NB4 (cell line): ENCODE measurements around the gene ELMOD1.
A peak's percentile ranks its signal among the peaks of the same experiment; 100 is the strongest.

Experiments used
- MYC ChIP-seq: IDR thresholded peaks from 2 replicates; pipeline ENCODE4 v1.6.1; 2011; ENCODE audit warnings: low read depth, low read length
- POLR2A ChIP-seq: IDR thresholded peaks from 2 replicates; pipeline ENCODE4 v1.6.1; 2011; ENCODE audit warnings: mild to moderate bottlenecking; ENCODE audit not compliant: insufficient read length; ENCODE audit errors: extremely low read depth
- TF ChIP-seq, protein P1 (sequence below): IDR thresholded peaks from one replicate; pipeline ENCODE4 v1.5.1; 2012; ENCODE audit warnings: low read depth, low read length
- TF ChIP-seq, protein P2 (sequence below): IDR thresholded peaks from 2 replicates; pipeline ENCODE4 v1.6.1; 2011; ENCODE audit warnings: low read depth, low read length

DNA sequence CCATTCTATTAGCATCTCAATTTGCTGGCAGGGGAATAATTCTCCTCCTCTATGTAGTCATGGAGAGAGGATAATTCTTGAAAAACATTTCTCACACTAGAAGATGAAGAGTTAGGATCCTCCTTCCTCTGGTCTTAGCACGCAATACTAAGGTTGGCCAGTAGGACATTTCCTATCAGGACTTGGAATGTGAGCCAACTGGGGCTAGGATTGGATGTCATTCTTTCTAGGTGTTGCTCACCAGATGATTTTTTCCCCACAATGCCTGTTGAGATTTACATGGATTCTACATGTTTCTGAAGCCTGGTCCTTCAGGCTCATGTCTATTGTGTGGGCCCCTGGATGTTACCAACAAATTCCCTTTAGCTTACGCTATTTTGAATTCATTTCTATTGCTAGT lies 92.9 kb downstream of the ELMOD1 start:
- TF ChIP-seq, protein P1, sequence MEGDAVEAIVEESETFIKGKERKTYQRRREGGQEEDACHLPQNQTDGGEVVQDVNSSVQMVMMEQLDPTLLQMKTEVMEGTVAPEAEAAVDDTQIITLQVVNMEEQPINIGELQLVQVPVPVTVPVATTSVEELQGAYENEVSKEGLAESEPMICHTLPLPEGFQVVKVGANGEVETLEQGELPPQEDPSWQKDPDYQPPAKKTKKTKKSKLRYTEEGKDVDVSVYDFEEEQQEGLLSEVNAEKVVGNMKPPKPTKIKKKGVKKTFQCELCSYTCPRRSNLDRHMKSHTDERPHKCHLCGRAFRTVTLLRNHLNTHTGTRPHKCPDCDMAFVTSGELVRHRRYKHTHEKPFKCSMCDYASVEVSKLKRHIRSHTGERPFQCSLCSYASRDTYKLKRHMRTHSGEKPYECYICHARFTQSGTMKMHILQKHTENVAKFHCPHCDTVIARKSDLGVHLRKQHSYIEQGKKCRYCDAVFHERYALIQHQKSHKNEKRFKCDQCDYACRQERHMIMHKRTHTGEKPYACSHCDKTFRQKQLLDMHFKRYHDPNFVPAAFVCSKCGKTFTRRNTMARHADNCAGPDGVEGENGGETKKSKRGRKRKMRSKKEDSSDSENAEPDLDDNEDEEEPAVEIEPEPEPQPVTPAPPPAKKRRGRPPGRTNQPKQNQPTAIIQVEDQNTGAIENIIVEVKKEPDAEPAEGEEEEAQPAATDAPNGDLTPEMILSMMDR, result peak; percentile 47
- no peak for TF ChIP-seq POLR2A
- TF ChIP-seq, protein P2, sequence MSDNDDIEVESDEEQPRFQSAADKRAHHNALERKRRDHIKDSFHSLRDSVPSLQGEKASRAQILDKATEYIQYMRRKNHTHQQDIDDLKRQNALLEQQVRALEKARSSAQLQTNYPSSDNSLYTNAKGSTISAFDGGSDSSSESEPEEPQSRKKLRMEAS, result no peak
- no peak for TF ChIP-seq MYC
